ENCODE measurements around the gene MKRN2.

The MKRN2 gene

GRCh38 chr3:12601072-12601471 lies 44.2 kb downstream of the MKRN2 start:
- no peak for DNase-seq (ENCODE audit: low spot score)
- TF ChIP-seq, protein P1, sequence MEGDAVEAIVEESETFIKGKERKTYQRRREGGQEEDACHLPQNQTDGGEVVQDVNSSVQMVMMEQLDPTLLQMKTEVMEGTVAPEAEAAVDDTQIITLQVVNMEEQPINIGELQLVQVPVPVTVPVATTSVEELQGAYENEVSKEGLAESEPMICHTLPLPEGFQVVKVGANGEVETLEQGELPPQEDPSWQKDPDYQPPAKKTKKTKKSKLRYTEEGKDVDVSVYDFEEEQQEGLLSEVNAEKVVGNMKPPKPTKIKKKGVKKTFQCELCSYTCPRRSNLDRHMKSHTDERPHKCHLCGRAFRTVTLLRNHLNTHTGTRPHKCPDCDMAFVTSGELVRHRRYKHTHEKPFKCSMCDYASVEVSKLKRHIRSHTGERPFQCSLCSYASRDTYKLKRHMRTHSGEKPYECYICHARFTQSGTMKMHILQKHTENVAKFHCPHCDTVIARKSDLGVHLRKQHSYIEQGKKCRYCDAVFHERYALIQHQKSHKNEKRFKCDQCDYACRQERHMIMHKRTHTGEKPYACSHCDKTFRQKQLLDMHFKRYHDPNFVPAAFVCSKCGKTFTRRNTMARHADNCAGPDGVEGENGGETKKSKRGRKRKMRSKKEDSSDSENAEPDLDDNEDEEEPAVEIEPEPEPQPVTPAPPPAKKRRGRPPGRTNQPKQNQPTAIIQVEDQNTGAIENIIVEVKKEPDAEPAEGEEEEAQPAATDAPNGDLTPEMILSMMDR (IDR thresholded peaks at IDR 0.05; ENCODE audit: extremely low read depth, insufficient read depth, missing control alignments), result peak; percentile 17
- in situ Hi-C loops (cut with MboI; ENCODE audit: low pct_unique_long_range_greater_than_20kb, low sequenced_read_pairs, unreplicated experiment), result no loop called here

GRCh38 chr3:12603969-12604368 lies 47.1 kb downstream of the MKRN2 start:
- no peak for DNase-seq (ENCODE audit: low spot score)
- TF ChIP-seq, protein P1 (IDR thresholded peaks at IDR 0.05; ENCODE audit: extremely low read depth, insufficient read depth, missing control alignments), result no peak
- in situ Hi-C loops (cut with MboI; ENCODE audit: low pct_unique_long_range_greater_than_20kb, low sequenced_read_pairs, unreplicated experiment), result no loop called here

DNA sequence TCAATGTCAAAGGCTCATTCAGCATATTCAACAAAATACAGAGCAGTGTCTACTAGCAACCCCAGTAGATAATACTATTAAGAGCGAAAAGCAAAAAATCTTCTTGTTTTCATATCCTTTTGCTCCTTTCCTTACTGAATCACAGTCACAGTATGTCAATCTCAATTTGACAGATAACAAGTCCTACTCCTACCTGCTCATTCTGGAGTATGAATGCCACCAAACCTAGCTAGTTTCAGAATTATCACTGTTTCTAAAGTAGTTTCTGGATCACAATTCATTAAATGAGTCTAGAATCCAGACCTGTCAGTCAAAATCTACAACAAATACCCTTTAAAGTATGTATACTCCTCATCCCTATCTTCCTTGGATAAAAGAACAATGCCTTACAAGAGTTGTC lies 51.5 kb downstream of the MKRN2 start:
- TF ChIP-seq, protein P1 (IDR thresholded peaks at IDR 0.05; ENCODE audit: extremely low read depth, insufficient read depth, missing control alignments), result no peak
- in situ Hi-C loops (cut with MboI; ENCODE audit: low pct_unique_long_range_greater_than_20kb, low sequenced_read_pairs, unreplicated experiment), result no loop called here
- no peak for DNase-seq (ENCODE audit: low spot score)

GRCh38 chr3:12611117-12611516 lies 54.2 kb downstream of the MKRN2 start:
- TF ChIP-seq, protein P1 (IDR thresholded peaks at IDR 0.05; ENCODE audit: extremely low read depth, insufficient read depth, missing control alignments), result no peak
- DNase-seq (ENCODE audit: low spot score), result no peak
- in situ Hi-C loops (cut with MboI; ENCODE audit: low pct_unique_long_range_greater_than_20kb, low sequenced_read_pairs, unreplicated experiment), result no loop called here

- in situ Hi-C loops (cut with MboI; ENCODE audit: low pct_unique_long_range_greater_than_20kb, low sequenced_read_pairs, unreplicated experiment), result no loop called here
- TF ChIP-seq, protein P1 (IDR thresholded peaks at IDR 0.05; ENCODE audit: extremely low read depth, insufficient read depth, missing control alignments), result no peak
- DNase-seq (ENCODE audit: low spot score), result no peak
Measured at GRCh38 chr3:12612514-12613226, 55.8 kb downstream of the MKRN2 start.

DNA sequence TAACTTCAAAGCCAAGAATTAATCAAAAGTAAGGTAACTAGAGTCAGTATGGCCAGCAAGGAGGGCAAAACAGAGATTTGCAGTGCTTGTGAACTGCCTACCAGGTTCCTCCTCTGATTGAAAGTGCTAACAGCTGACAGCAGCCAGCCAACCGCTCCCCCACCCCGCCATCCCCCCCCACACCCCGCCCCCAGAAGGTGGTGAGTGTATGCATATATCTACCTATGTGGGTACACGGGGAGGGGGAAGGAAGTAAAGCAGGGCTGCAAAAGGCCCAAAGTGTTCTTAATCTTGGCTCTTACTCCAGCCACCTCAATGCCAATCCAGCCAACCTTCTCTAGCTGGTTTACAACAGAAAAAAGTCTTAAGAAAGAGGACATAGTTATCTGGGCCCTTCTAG lies 56.4 kb downstream of the MKRN2 start:
- TF ChIP-seq, protein P1 (IDR thresholded peaks at IDR 0.05; ENCODE audit: extremely low read depth, insufficient read depth, missing control alignments), result no peak
- in situ Hi-C loops (cut with MboI; ENCODE audit: low pct_unique_long_range_greater_than_20kb, low sequenced_read_pairs, unreplicated experiment), result no loop called here
- DNase-seq (ENCODE audit: low spot score), result no peak
